HG03025 (cell line): ENCODE data around the gene PSG2.
"Not testable (repeated sequence)": the region's sequence is repeated elsewhere in the genome, so short reads cannot be mapped to it uniquely, and the experiment has no call there.

ENCODE experiments used
- ATAC-seq: cut with Tn5 transposase; IDR thresholded peaks from one replicate; pipeline ENCODE4 v1.9.1; 2021; ENCODE audit warnings: mild to moderate bottlenecking, moderate library complexity; ENCODE audit not compliant: unreplicated experiment, low FRiP score

Gene PSG2

DNA sequence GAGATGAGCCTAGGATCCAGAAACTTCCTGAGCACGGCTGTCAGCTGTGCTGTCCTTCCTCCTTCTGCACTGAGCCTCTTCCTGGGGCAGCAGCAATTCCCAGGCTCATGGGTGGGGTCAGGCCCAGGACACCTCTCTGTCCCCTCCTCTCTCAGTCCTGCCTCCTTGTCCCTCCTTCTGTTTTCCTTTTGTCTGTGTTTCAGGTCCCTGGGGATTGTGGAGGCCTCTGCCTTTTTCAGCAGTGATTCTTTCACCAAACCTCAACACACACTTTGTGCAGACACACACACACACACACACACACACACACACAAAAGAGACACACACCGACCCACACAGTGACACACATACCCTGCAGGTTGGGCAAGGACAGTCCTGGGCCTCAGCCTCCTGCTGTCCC lies at the start of gene PSG2:
TSS of gene PSG2 (minus strand) at position 101 of the 400 bp plus-strand sequence. CDS start 132 bp downstream, outside the sequence.
- ATAC-seq, result not testable (repeated sequence)

DNA sequence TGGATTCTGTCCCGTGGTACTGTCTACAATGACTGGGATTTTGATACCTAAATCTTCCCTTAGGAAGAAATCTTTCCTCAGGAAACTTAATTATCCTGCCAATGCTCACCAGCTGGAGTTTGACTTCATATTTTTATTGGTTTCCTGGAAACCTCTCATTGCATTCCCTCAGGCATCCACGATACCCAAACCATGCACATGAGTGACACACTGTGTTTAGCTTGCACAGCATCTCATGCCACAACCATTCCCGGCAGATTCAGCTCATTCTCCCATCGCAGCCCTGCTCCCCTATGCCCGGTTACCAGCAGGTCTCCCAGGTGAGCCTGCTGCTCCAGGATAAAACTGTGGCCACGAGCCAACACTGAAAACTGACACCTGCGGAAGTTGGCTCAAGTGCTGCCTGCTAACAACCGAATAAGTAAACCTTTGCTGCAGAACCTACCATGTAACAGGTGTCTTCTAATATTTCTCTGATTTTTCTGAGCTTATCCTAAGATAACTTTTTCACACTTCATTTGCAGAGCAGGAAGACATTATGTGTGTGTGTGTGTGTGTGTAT lies 48.9 kb upstream of the PSG2 start:
- not testable (repeated sequence) for ATAC-seq

DNA sequence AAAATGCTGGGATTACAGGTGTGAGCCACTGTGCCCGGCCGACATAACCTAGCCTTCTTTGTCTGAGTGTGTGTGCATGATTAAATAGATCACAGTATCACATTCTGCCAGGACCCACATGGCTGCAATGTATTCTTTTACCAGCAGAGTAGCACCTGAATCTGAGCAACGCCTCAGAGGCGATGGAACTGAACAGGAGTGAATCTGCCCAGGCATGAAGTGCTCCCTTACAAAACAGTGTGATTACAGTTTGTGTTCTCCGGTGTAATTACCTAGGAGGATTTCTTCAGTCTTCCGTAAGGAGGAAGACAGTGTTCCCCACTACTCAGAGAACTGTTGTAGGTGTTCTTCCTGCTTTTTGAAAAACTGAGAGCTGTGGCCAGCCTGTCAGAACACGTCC lies 46.7 kb upstream of the PSG2 start:
- not testable (repeated sequence) for ATAC-seq

DNA sequence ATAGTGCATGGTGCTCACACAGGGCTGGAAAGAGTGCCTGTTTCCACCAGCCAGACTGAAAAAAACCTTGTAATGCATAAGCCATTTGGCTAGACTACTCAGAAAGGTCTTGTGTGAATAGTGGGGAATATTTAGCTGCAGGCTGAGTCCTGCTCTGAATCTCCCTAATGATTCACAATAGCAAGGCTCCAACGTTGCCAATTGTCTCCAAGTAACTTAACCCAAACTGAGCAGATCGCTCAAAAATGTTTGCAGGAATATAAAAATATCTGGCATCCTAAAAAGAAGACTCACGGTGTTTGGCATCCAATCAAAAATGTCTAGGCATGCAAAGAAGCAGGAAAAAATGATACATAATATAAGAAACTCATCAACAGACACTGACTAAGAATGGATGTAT lies 44.8 kb upstream of the PSG2 start:
- ATAC-seq, result not testable (repeated sequence)

DNA sequence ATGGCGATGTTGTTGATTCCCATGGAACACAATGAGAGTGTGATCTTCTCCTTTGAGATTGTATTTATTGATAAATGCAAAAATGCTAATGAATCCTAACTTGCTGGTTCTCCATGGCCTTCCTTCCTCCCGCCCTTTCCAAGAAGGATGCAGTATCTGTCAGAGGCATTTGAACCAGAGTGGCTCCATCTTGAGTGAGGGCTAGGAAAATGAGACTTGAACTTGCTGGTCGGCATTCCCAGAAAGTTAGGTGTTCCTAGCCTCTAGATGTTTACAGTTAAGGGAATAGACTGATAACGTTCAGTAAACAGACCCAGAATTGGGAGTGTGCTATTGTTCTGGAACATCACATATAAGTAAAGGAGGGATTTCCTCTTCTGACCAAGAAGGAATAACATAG lies 44.2 kb upstream of the PSG2 start:
- ATAC-seq, result no peak

DNA sequence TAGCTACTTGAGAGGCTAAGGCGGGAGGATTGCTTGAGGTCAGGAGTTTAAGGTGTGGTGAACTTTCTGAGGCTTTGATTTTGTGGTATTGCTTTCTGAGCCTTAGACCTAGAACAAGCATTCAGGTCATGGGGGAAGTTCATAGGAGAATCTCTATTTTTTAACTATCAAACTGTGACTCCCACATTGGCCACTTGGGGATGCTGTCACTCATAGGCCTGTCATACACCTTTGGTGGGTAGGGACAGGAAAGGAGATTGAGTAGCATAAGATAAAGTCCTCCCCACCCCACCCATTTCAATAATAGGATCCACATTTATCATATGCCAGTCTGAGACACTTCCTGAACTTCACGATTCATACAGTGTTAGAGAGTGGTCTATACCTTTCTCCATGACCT lies 41.9 kb upstream of the PSG2 start:
- no peak for ATAC-seq

DNA sequence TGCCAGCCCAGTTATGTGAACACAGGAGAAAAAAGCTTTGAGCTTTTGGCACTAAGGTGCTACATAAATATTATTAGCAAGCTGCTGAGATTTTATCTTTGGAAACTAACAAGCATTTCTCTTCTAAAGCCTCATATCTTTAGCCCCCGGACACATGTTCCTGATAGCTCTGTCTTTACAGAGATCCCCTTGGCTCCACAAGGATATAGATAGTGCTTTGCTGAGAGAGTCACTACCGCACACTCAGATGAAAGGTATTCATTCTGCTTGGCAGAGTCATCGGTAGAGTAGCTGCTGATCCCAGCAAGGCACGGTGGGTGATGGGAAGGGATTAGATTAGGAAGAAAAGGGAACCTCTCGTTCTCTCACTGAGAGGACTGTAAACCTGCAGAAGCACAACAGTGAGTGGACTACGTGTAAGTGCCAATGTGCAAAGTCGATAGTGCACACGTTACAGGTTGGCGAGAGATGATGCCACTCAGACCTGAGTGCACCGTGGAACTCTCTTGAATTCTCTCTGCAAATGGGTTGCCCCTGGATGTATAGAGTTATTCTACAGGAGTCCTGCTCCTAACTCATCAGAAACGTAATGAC lies 38.0 kb upstream of the PSG2 start:
- ATAC-seq, result not testable (repeated sequence)

DNA sequence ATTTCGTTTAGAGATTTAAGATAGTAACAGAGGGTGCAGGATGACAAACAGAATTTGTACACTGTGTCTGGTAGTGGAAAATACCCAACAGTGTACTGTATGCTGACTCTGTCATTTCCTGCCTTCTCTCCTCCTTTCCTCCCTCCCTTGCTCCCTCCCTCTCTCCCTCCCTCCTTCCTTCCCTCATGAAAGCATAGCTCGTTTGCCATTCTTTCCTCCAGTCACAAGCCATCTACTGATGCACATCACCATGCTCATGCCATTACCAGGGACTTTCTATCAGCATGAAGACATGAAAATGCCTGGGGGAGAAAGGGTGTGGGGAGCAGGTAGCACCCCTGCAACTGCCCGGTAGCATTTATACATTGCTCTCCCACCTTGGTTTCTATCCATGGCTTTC lies 37.0 kb upstream of the PSG2 start:
- not testable (repeated sequence) for ATAC-seq

DNA sequence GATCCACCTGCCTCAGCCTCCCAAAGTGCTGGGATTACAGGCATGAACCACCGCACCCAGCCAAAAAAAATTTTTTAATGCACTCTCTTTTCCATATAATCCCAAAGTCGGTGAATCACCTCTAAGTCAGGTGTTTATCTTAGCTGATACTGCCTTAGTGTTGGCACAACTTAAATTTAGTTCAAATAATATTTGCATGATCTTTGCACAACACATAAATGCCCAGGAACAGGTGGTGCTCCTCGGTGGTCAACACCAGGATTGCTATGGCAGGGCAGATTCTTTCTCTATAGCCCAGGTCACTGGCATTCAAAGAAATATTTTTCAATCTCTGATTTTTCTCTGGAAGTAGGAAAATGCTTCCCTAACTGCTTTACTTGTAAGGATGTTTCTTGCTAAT lies 33.9 kb upstream of the PSG2 start:
- ATAC-seq, result not testable (repeated sequence)

DNA sequence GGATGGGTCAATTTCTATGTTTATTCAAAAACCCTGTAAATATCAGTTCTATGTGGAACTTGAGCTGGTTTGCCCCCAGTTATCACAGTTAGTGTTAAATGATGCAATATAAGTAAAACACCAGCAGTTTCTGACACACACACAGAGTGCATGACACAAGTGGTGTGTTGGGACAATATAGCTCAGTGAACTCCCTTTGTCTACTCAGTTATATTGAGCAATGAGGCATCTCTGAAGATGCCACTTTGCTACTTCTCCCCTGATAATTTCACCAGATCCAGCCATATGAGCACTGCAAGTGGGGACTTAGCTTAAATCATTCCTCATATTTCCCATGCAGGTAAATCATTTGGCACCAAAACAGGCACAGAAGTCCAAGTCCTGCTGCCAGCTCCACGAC lies 33.0 kb upstream of the PSG2 start:
- ATAC-seq, result not testable (repeated sequence)

DNA sequence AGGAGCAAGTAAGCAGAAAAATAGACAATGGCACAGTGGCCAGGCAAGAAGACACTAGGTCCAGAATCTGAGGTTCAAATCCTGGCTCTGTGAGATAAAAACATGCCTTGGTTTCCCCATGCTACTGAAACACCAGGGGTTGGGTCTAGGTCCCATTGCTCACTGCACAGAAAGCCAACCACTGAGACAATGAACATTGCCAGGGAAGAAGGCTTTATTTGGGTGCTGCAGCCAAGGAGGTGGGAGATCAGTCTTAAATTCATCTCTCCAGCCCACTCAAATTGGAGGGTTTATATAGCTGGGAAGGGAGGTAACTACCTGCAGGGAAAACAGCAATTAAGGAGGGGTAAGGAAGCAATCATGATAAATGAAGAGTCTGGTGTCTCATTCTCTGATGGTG lies 32.6 kb upstream of the PSG2 start:
- not testable (repeated sequence) for ATAC-seq

DNA sequence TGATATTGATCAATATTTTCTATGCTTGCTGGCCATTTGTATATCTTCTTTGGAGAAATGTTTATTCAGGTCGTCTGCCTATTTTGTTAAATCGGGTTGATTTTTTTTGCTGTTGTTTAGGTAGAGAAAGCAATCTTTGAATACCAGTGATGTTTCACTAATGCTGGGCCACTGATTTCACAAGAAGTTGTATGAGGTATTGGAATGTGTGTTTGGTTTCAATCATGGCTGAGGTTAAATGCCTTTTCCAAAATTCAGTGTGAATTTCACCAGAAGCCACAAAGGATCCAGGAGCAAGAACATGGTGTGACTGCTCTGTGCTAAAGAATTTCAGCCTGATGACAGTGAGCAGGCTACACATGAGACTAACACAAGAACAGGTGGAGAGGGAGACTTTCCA lies 32.1 kb upstream of the PSG2 start:
- ATAC-seq, result not testable (repeated sequence)

DNA sequence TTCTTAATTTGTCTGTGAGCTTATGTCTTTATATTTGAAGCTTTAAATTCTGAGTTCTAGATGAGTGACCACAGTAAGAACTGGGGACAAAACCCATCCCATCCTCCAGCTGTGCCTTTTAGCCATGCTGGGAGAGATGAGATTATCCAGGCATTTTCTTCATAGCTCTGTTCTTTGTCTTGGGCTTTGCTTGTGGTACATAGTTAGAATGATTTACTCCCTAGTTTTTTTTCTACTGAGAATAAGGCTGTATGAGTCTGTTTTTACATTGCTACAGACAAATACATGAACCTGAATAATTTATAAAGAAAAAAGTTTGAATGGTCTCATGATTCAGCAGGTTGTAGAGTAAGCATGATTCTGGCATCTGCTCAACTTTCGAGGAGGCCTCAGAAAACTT lies 24.9 kb upstream of the PSG2 start:
- not testable (repeated sequence) for ATAC-seq

DNA sequence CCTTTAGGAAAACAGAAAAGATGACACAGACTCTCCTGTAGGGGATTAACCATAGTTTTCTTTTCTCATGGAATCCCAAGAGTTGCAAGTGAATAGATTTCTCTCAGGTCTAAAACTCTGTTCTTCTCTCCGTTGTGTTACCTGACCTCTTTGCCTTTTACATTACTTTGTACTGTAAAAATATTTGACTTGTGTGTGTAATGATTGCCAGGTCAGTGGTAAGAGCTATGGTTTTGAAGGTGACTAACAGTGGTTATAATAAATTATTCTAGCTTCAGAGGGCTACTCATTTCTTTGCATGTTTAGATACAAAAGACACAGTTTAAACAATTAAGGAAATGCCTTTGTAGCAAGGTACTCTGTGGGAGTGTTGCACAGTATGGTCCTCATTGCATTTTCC lies 23.0 kb upstream of the PSG2 start:
- ATAC-seq, result no peak

DNA sequence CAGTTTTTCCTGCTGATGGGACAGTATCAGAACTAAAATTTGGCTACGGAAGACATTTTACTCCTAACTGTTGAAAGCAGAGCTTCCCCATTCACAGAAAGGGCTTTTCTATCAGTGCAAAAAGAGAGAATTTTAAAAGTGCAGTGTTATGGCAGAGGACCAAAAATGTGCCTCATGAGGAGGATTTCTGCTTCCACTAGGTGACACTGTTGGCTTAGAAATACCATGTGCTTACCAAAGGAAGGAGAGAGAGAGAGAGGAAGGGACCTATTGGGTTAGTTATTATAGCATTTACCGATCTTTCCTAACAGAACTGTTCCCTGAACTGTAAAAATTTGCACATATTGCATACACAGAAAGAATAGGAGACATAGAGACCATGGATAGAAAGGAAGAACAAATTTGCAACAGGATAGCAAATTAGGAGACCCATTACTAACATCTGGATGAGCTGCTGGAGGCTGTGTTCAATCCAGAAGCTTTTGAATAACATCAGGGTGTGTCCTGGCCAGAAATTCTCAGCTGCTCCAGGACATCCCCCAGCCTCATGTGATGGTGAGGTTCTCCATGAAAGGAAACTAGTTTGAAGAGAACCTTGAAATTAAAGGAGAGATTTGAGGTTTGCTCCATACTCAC lies 21.8 kb upstream of the PSG2 start:
- ATAC-seq, result not testable (repeated sequence)

DNA sequence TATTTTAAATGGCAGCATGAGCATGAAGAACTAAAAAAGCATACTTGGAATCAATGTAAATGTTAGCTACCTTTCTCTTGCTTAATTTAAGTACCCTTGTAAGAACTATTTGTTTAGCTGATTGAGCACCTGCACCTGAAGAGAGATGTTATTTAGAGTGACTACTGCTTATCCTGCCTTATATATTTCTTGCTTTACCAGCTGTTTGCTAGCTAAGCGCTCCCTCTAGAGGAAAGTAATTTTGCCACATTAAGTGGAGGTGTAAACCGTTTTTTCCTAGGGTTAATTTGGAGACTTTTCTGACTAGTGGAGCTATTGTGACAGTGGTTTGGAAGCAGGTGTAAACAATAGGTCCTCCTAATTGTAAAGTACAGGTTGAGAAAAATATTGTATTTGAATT lies 19.4 kb upstream of the PSG2 start:
- no peak for ATAC-seq

DNA sequence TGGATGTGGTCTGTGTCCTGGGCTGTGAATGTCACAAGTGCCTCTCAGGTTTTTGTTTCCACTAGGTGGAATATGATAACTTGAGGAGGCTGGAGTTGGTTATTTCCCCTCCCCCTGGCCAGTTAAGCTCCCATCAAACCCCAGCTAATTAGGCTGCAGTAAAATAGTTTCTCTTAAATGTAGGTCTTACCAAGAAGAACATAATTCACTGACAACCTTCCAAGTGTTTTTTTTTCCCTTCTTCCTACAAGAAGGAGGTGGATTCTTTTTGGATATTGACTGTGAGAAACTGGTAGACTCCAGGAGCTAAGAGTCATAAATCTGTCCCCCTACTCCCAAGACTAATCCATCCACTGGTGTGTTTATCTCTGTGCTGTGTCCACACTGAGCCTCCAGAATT lies 15.9 kb upstream of the PSG2 start:
- ATAC-seq, result not testable (repeated sequence)

DNA sequence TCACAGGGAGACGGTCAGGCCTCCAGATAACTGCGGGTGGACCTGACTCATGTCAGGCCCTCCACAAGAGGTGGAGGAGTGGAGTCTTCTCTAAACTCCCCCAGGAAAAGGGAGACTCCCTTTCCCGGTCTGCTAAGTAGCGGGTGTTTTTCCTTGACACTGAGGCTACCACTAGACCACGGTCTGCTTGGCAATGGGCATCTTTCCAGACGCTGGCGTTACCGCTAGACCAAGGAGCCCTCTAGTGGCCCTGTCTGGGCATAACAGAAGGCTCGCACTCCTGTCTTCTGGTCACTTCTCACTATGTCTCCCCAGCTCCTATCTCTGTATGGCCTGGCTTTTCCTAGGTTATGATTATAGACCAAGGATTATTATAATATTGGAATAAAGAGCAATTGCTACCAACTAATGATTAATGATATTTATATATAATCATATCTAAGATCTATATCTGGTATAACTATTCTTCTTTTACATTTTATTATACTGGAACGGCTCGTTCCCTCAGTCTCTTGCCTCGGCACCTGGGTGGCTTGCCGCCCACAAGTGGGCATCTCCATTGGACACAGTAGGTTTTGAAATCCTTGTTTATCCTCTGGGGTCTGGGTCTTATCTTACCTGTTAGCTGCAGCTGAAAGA lies 5.3 kb upstream of the PSG2 start:
- ATAC-seq, result not testable (repeated sequence)

DNA sequence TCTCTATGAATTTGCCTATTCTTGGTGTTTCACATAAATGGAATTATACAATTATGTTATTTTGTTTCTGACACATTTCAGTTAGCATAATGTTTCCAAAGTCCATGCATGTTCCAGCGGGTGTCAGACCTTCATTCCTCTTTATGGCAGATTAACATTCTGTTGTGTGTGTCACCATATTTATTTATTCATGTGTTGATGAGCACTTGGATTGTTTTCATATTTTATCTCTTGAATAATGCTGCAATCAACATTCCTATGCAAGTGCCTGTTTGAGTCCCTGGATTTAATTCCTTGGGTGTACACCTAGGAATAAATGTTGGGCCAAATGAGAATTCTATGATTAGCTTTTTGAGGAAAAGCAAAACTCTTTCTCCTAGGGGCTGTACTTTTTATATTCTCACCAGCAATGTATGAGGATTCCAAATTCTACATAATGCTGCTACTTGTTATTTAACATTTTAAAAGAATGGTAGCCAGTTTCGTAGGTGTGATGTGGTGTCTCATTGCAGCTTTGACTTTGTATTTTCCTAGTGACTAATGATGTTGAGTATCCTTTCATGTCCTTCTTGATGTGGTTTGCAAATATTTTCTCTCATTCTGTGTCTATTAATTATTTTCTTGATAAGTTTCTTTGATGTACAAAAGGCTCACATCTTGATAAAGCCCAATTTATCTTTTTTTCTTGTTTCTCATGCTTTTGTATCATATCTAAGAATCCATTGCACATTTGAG lies 3.5 kb upstream of the PSG2 start:
- not testable (repeated sequence) for ATAC-seq

DNA sequence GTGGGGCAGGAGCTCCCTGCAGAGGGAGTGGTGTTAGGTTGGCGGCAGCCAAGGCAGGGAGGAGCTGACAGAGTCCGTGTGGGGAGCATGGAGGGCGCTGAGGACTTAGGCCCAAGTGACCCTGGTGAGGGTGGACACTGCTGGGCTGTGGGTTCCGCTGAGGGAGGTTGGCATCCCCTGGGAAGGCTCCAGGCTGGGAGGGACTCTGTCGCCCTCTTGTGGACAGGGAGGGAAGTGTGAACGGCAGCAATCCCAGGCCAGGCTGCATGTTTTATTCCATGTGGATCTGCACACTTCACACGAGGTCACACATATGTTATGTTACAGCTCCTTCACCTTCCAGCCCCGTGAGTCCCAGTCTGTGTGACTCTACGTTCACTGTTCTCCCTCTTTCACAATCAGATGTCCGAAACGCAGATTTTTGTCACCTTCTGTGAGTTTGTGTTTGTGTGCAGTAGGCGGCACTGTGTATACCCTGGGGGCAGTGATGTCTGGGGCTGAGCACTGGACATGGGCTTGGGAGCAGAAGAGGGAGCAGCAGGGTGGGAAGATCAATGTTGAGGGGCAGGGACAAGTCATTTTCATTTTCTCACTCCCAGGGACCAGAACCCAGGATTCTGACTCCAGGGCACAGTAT lies 1.8 kb upstream of the PSG2 start:
- ATAC-seq, result not testable (repeated sequence)
